ENCODE data around the gene COP1.
A peak's percentile ranks its signal among the peaks of the same experiment; 100 is the strongest.
"Not testable (repeated sequence)": the region's sequence is repeated elsewhere in the genome, so short reads cannot be mapped to it uniquely, and the experiment has no call there.

COP1 gene

DNA sequence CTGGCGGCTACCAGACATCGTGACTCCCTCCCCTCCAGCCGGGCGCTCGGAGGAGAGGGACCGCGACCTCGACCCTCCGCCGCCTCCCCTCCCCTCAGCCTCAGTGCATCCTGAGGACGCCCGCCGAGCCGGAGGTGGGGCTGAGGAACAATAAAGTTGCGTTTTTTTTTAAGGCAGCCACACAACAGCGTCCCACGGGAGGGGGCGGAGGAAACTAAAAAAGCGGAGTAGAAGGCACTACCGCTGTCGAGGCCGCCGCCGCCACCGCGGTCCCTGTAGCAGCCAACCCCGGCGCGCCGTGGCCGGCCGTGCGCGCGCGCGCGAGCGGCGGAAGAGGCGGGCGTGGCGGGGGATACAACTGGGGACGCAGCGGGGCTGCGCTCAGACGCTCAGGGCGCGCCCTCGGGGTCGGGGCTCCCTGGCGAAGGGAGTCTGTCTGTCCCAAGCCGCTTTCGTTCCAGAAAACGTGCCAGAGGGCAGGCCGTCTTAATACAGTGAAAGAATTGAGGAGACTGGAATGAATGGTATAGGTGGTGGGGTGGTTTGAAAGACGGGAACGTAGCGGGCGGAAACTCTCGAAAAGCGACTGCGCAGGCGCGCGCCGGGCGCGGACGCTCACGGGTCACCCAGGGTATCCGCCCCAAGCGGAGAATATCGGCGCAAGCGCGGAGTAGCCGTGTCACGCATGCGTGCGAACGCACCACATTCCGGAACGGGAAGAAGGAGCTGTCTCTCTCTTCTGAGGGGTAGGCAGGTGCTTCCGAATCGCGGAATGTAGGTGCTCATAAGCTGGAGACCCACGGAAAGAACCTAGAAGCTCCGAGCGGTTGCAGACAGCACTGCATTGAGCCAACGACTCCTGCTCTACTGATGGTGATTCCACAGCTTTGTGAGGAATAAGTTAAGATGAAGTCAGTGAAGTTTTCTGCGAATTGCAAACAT is at the start of gene COP1:
COP1 (minus strand) TSS at position 326 of the 942 bp plus-strand sequence; CDS start at position 18, 308 bp downstream.
- peak; percentile 98 for DNase-seq

DNA sequence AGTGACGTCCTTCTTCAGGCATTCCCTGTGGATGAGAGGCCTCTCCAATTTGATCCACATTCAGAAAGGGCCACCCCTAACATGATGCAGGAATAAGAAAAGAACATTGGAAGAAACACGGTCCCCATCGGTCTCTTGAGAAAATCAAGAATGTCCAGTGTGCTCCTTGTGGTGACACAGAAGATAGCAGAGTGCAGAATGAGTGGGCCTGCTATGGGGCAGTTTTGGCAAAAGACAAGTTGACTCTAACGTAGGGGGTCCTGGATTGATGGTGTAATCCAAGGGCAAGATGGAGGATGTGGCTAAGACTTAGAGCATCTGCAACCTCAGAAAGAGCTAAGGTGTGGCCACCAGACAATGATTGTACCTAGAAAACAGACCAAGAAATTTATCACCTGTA is 45.1 kb upstream of the COP1 start:
- DNase-seq = no peak

DNA sequence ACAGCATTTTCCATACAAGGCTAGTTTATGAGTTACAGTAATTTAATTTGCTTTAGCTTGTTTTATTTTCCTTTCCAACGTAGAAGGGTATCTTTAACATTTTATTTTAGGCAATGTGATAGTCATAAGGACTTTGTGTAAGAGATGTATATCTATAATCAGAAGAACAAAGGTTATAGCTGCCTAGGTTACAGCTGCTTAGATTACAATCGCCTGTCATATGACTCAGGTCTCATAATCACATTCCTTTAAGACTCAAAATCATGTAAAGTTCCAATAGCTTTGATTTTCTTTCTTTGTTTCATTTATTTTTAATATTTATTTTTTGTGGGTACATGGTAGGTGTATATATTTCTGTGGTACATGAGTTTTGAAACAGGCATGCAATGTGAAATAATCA is 37.8 kb upstream of the COP1 start:
- no peak for DNase-seq

DNA sequence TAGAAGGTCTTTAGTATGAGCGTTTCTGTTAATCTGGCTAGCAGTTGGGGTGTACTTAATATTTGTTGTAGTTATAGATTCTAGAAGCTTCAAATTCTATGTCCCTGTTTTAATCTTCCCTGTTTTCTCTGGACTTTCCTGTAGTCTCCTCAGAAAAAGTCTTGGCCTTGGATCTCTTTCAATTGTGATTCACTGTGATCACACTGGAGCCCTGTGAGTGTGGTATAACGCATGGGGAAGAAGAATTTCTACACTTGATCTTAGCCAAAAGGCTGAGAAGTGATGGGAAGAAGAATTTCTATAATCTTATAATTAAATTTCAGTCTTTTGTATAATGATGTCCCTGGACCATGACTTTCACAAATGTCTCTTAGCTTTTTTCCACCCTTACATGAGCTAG is 36.7 kb upstream of the COP1 start:
- DNase-seq = no peak

DNA sequence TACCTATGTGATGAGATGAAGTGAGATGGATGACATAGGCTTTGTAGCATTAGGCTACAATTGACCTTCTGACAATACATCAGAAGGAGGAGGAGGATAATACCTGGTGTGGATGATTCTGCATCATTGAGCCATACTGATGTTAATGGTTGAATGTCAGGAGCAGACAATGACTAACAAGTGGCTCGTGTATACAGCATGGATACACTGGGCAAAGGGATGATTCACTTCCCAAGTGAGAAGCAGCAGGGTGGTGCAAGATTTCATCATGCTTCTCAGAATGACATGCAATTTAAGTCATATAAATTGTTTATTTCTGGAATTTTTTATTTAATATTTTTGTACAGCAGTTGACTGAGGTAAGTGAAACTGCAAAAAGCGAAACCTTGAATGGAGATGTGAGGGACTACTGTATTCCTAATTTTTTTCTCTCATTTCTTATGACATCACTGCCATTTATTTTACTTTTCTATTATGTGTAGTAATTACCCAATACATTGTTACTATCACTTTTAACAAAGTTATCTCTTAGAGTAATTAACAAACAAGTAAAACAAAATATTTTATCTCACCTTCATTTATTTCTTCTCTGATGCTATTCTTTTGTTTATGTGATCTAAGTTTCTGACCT is 34.4 kb upstream of the COP1 start:
- DNase-seq = no peak

DNA sequence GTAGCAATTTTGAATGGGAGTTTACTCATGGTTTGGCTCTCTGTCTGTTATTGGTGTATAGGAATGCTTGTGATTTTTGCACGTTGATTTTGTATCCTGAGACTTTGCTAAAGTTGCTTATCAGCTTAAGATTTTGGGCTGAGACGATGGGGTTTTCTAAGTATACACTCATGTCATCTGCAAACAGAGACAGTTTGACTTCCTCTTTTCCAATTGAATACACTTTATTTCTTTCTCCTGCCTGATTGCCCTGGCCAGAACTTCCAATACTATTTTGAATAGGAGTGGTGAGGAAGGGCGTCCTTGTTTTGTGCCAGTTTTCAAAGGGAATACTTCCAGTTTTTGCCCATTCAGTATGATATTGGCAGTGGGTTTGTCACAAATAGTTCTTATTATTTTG is 26.6 kb upstream of the COP1 start:
- not testable (repeated sequence) for DNase-seq

DNA sequence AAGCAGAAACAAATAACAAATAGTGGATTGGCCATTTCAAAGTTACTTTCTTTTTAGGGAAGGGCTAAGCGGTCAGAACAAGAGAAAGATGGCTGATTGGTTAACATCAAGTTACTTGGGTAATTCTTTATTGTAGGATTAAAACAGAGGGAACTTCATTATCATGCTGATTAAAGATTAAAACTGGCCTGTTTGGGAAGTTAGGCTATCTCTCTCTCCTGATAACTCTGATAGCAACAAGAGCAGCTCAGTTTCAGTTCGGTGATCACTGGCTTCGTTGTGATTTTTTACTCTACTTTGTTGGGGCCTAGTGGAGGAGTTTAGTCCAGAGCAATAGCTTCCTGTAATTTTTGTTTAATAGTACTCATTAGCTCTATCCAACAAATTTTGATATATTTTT is 20.5 kb upstream of the COP1 start:
- no peak for DNase-seq

DNA sequence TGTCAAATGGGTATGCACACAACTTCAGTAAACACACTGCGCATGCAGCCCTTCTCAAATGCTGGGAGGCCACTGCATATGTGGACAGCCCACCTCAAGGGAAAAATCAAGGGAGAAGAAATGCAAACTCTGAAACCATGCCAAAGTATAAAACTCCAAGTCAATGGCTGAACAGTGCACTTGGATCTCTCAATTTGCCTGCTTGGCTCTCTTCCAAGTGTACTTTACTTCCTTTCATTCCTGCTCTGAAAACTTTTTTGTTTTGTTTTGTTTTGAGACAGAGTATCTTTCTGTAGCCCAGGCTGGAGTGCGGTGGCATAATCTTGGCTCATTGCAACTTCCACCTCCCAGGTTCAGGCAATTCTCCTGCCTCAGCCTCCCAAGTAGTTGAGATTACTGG is 18.8 kb upstream of the COP1 start:
- DNase-seq = no peak

DNA sequence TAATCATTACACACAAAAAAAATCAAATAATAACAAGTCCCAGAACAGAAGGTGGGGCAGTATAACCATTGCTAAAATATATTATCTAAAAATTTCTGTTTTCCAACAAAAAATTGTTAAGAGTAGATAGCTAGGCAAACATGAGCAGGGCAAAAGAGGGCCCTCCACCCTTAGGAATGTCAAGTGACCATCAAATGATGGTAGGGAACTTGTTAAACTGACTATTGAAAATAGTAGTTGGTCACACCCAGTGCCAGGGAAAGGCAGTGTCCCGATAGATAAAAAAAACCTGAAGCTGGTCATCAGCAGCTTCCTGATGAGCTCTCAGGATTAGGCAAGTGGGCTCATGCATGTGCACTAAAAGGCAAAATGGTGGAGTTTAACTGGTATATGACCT is 18.4 kb upstream of the COP1 start:
- no peak for DNase-seq

DNA sequence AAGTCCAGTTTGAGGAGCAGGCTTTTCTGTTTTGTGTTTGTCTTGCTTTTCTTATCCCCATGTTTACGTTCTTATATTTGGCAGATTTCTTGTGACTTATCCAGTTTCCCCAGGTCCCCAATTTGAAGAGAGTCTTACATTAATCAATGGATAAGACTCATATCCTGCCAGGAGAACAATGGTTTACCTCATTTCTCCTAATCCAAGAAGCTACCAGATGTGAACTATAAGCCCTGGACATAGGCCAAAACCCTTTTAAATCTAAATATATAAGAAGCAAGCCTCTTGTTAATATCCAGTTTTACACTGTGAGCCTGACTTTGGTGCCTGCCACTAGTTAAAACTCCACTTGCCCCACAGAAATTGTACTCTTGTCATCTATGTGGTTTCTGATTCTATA is 15.1 kb upstream of the COP1 start:
- DNase-seq = no peak

DNA sequence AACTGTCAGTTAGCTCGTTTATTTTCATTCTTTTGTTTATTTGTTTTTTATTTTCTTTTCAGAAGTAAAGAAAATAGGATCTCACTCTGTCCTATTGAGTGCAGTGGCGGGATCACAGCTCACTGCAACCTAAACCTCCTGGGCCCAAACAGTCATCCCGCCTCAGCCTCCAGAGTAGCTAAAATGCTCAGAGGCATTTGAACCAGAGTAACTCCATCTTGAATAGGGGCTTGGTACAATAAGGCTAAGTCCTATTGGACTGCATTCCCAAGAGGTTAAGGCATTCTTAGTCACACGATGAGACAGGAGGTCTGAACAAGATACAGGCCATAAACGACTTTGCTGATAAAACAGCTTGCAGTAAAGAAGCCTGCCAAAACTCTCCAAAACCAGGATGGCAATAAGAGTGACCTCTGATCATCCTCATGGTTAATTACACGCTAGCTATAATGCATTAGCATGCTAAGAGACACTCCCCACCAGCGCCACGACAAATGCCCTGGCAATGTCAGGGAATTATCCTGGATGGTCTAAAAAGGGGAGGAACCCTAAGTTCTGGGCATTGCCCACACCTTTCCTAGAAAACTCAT is 13.1 kb upstream of the COP1 start:
- DNase-seq = no peak

DNA sequence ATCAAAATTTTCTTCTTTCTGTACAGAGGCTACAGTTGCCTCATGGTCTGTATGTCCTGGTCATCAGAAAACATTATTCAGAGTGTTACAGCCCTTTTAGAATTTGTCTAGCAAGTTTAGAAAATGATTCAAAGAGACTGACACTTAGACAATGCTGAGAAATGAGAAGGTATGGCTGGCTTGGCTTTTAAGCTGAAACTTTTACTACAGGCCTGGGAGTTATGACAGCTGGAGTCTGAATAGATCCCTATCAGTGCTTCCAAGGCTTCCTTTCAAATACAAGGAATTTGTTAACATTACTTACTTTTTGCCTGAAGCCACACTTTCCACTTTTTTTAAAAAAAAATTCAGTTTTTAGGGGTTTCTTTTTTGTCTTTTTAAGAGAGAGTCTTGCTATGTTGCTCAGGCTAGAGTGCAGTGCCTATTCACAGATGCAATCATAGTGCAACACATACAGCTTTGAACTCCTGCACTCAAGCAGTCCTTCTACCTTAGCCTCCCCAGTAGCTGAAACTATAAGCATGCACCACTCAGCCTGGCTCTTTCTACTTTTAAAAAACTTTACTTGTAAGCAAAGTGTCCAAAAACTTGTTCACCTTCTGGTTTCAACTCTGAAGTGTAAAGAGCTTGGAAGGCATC is 10.5 kb upstream of the COP1 start:
- DNase-seq = no peak

DNA sequence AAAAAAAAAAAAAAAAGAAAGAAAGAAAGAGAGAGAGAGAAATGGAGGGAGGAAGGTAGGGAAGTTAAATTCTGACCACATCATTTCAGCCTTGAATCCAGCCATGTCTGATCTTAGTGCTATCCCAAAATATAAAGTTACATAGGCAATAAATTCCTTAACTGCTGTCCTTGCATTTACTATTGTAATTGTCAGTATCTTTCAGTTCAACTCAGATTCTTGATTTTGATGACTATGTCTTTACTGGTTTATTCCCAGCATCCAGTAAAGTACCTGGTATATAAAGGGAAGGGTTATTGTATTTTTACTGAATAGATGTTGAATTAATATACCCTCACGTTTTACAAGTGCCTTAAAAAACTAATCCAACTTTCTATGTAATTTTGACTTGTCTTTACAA is 8.9 kb upstream of the COP1 start:
- no peak for DNase-seq

DNA sequence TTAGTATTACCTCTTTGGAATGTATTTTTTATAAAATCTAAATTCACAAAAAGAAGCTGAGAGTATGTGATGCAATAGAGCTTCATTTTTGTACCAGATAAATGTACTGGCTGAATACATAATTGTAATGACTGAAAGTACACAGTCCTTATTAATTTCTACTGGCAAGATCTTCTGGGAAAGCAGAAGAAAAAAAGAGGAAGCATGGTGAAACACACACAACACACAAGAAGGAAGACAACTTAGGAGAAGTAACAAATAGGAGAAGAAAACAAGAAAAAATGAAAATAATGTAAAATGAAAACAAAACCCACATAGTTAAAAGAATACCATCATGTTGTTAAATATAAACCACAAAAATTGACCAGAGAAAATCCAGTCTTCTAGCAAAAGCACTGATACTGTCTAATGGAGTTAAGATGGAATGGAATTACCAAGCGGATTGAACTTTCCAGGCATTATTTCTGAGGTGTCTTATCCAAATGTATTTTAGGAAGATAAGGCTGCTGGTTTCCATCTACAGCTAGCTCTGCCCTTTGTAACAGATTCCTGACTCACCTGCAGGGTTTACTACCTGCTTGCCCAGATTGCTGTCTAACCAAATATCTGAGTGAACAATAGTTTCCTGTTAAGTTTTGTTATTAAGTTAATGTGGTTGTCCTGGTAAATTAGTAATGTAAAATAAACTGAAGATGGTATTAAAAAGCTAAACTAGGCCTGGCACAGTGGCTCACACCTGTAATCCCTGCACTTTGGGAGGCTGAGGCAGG is 4.5 kb upstream of the COP1 start:
- no peak for DNase-seq

DNA sequence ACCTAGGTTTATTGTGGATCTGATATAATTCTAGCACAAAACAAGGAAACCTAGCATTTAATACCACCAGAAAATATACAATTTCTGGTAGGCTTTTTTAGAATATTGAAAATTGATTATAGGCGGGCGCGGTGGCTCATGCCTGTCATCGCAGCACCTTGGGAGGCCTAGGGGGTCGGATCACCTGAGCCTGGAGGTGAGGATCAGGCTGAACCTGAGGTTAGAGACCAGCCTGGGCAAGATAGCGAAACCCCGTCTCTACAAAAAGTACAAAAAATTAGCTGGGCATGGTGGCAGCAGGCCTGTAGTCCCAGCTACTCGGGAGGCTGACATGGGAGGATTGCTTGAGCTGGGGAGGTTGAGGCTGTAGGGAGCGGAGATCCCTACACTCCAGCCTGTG is 948 bp upstream of the COP1 start:
- no peak for DNase-seq

DNA sequence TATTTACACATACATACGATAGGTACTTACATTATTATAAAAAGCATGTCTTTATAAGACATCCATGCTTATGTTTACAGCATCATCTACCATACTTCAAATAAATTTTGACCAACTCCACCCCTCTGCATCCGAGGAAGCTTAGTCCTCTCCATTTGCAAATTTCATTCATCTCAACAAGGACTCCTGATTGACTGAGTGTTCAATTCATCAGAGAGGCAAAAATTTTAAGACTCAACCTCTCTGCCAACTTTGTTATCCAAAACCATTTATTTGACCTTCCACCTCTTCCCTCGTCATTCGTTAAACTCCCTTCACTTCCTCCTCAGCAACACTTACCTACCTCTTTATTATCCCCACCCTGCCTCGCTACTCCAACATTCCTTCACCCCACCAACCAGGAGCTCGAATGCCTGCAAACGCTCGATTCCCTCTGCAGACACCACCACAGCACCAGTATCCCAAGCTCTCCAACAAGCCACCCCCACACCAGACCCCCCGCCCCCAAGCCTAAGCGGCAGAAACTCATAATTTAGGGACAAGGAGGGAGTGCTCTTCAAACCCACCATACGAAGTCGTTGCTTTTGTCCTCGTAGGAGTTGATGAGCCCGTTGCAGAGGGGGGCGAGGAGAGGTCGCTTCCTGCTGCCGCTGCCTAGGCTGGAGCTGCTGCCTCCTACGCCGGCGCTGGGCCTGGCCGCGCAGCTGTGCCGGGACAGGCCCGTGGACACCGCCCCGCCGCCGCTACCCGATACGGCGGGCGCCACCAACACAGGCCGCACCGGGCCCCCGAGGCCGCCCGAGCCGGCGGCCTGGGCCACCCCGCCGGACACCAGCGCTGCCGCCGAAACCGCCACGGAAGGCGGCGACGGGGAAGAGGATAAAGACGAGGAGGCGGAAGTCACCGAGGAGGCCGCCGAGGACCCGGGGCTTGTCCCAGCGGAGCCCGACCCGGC is 803 bp downstream of the COP1 start:
- peak; percentile 81 for DNase-seq

DNA sequence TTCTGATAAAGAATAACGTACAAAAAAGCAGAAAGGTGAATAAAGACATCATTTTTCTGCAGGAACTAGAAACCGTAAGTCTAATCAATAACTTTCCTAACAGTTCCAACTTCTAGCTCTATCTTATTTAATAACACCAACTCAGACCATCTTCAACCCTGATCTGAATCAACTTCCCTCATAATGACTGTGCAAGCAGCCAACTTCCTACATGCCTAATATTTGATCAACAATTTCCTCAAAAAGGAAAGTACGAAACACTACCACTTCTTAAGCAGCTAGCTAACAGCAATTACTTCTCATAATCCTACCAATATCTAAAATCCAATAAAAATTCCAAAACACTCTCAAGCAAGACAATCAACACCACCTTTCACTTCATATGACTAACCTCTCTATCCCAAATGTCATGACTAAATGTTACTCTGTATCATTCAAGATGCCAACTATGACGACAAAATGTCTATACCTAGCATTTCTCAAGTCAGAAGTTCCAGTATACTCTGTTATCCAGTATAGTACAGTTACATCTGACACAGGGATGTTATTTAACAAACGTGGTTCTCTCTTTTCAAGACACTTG is 1.7 kb downstream of the COP1 start:
- DNase-seq = peak; percentile 29

DNA sequence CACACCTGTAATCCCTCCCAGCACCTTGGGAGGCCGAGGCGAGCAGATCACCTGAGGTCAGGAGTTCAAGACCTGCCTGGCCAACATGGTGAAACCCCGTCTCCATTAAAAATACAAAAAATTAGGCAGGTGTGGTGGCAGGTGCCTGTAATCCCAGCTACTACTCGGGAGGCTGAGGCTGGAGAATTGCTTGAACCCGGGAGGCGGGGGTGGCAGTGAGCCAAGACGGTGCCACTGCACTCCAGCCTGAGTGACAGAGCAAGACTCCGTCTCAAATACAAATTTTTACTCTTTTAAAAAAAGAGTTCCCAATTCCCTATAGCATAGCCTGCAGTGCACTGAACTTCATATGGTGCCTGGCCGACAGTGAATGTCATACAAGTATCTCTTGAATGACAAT is 2.4 kb downstream of the COP1 start:
- DNase-seq = not testable (repeated sequence)

DNA sequence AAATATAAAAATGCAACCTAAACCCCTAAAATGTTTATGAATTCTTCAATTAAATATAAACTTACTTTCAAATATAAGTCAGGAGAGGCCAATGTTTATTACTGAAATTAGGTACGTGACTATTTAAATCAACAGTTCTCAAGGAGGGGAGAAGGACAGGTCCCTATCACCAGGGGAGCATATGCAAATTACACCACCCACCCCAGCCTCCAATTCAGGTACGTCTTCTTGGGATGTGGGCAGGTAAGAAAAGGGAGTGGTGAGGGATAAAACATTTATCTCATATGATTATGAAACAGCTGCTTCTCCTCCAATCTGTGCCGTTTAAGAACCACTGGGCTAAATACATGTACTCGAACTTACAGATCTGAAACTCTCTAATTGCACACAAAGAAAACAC is 3.4 kb downstream of the COP1 start:
- no peak for DNase-seq

DNA sequence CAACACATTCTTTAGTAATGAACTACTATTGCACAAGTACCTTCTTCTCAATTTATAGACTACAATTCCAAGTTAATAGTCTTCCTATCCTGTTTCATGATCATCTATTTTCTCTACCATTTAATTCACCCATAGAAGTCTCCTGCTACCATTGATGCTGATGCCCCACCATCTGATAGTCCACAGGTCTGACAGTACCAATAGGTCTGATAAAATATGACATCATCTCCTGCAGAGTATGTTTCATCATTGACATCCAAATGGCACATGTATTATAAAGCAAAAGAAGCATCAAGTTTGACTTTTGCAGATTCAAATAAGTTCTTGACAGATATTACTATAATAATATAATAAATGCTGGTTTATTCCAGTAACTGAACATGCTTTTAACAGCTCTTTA is 5.5 kb downstream of the COP1 start:
- no peak for DNase-seq

DNA sequence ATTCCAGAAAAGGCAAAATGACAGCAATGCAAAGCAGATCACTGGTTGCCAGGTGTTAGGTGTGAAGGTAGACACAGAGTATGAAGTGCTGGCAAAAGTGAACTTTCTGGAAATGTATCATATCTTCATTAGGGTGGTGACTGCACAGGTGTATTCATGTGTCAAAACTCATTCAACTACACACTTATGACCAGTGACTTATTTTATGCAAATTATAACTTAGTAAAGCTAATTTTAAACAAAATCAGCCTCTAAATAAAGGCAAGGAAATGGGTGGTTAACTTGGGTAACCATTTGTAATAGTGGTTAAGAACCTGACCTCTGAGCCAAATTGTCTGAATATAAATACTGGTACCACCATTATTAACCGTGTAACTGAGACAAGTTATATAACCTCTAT is 7.4 kb downstream of the COP1 start:
- no peak for DNase-seq

Measured in eye (tissue), 1 donor.